ENCODE measurements around the gene IL1RAPL2. TPM values are rescaled to one million over a fixed set of nuclear protein-coding genes. Genes with fewer than 3 reads are reported as not detected.

Gene IL1RAPL2
- polyA plus RNA-seq, 1 of the 3 experiments (the other 2 are of a cell fraction): 0.13 TPM

- TF ChIP-seq NRF1 (IDR thresholded peaks at IDR 0.05; ENCODE audit: low read depth, low read length): no peak
- TF ChIP-seq EZH2phosphoT487 (IDR thresholded peaks at IDR 0.05; ENCODE audit: borderline replicate concordance, low read depth): no peak
- no peak for TF ChIP-seq YY1 (IDR thresholded peaks at IDR 0.05; ENCODE audit: low read depth)
- no peak for TF ChIP-seq POLR2AphosphoS5 (IDR thresholded peaks at IDR 0.05; ENCODE audit: low read depth, low read length)
- TF ChIP-seq RXRA (IDR thresholded peaks at IDR 0.05; ENCODE audit: borderline replicate concordance, low read depth): no peak
These were observed 560.2 kb downstream of the IL1RAPL2 start (continued) for GRCh38 chrX:105126201-105126600.

DNA sequence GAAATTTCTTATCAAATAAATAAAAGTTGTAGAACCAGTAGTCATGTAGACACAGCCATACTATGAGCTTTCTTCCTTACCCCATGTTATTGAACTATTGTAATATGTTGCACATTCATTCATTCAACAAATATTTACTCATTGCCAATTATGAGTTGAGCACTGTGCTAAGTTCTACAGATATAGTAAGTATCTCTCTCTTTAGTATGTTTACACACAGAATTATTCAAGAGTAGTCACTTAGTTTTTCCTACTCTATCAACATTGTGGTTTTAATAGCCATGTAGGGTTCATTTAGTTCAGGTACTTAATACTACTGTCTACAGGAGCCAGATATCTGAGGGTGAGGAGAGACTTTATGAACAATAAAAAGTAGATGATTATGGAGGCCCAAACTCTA, 568.3 kb downstream of the IL1RAPL2 start:
- H3K4me3 ChIP-seq (ENCODE audit: low read depth in 2 of 2, low read length in 1 of 2): no peak overlapping the region
- no peak overlapping the region for H3K9ac ChIP-seq
- TF ChIP-seq, protein P1, sequence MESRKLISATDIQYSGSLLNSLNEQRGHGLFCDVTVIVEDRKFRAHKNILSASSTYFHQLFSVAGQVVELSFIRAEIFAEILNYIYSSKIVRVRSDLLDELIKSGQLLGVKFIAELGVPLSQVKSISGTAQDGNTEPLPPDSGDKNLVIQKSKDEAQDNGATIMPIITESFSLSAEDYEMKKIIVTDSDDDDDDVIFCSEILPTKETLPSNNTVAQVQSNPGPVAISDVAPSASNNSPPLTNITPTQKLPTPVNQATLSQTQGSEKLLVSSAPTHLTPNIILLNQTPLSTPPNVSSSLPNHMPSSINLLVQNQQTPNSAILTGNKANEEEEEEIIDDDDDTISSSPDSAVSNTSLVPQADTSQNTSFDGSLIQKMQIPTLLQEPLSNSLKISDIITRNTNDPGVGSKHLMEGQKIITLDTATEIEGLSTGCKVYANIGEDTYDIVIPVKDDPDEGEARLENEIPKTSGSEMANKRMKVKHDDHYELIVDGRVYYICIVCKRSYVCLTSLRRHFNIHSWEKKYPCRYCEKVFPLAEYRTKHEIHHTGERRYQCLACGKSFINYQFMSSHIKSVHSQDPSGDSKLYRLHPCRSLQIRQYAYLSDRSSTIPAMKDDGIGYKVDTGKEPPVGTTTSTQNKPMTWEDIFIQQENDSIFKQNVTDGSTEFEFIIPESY (IDR thresholded peaks at IDR 0.05; ENCODE audit: borderline replicate concordance, low read depth): no peak
- TF ChIP-seq SMC3 (IDR thresholded peaks at IDR 0.05; ENCODE audit: low read depth, low read length): no peak
- TF ChIP-seq RCOR1 (IDR thresholded peaks at IDR 0.05; ENCODE audit: low read length): no peak
- TF ChIP-seq GATA2 (CRISPR knock-in tag; IDR thresholded peaks at IDR 0.05): no peak
- TF ChIP-seq ELF1 (IDR thresholded peaks at IDR 0.05): no peak
- no peak for TF ChIP-seq FOXJ3 (CRISPR knock-in tag; IDR thresholded peaks at IDR 0.05)
- TF ChIP-seq RXRA (IDR thresholded peaks at IDR 0.05; ENCODE audit: borderline replicate concordance, low read depth): no peak
- no peak for TF ChIP-seq TAF1 (IDR thresholded peaks at IDR 0.05; ENCODE audit: borderline replicate concordance, low read depth, low read length)
- no peak for TF ChIP-seq GABPA (IDR thresholded peaks at IDR 0.05; ENCODE audit: low read depth)
- no peak for TF ChIP-seq EP300 (IDR thresholded peaks at IDR 0.05; ENCODE audit: borderline replicate concordance in 1 of 2, low read depth in 1 of 2, low read length in 1 of 2)
- no peak for TF ChIP-seq IRF3 (IDR thresholded peaks at IDR 0.05; ENCODE audit: low read depth, low read length)
- no peak for TF ChIP-seq RAD21 (IDR thresholded peaks at IDR 0.05; ENCODE audit: low read length)
- no peak for TF ChIP-seq FOXM1 (IDR thresholded peaks at IDR 0.05; ENCODE audit: low read depth)
- TF ChIP-seq JUND (IDR thresholded peaks at IDR 0.05): no peak
- no peak for TF ChIP-seq NRF1 (IDR thresholded peaks at IDR 0.05; ENCODE audit: low read depth, low read length)
- TF ChIP-seq FOSL2 (IDR thresholded peaks at IDR 0.05; ENCODE audit: borderline replicate concordance, low read depth): no peak
- TF ChIP-seq TEAD4 (IDR thresholded peaks at IDR 0.05; ENCODE audit: borderline replicate concordance, insufficient read depth): no peak
- no peak for TF ChIP-seq TCF12 (IDR thresholded peaks at IDR 0.05)
- H3F3A ChIP-seq (replicated peaks; ENCODE audit: insufficient read depth): no peaks in the 10 kb centered on the region
- H2AFZ ChIP-seq (ENCODE audit: low read depth): no peak overlapping the region
- H4K20me1 ChIP-seq (ENCODE audit: insufficient read depth): no peaks in the 10 kb centered on the region
- no peak overlapping the region for H3K27ac ChIP-seq (ENCODE audit: low read depth in 2 of 2, low read length in 1 of 2)
- H3K4me2 ChIP-seq: no peak overlapping the region
- DNase-seq: no peak
- H3K27me3 ChIP-seq (ENCODE audit: insufficient read depth): no peaks in the 10 kb centered on the region
- ChIA-PET CTCF (no interaction called here), POLR2A (no interaction called here)
- H3K79me2 ChIP-seq (ENCODE audit: insufficient read depth): no peaks in the 10 kb centered on the region
- no peaks in the 10 kb centered on the region for H3K36me3 ChIP-seq (replicated peaks in 1 of 2; ENCODE audit: control insufficient read depth in 1 of 2, insufficient read depth in 2 of 2, low read length in 1 of 2)
- no peaks in the 10 kb centered on the region for H3K9me3 ChIP-seq
- H3K4me1 ChIP-seq (ENCODE audit: control insufficient read depth in 1 of 2, insufficient read depth in 2 of 2, low read depth in 1 of 2, low read length in 1 of 2): no peaks in the 10 kb centered on the region
- H3K9me2 ChIP-seq: no peaks in the 10 kb centered on the region

Measured in SK-N-SH (cell line).